Mammary epithelial cell (primary cell): ENCODE results near the gene FYN.

Experiments
- EZH2 ChIP-seq: IDR thresholded peaks from 2 replicates; pipeline ENCODE4 v1.6.1; 2012; ENCODE audit warnings: low read length, inconsistent platforms, borderline replicate concordance
- TF ChIP-seq, protein P1 (sequence below), 2 donors: IDR thresholded peaks in 1 of 2; conservative IDR thresholded peaks in 1 of 2; 2 replicates each; pipeline ENCODE4 v1.5.1; 2011 to 2012; ENCODE audit warnings: inconsistent platforms in 2 of 2, low read length in 2 of 2, mild to moderate bottlenecking in 2 of 2, control low read depth in 1 of 2, low read depth in 1 of 2; ENCODE audit not compliant: insufficient read depth in 1 of 2; ENCODE audit errors: extremely low read depth in 1 of 2

- no peak for TF ChIP-seq EZH2
- TF ChIP-seq, protein P1, sequence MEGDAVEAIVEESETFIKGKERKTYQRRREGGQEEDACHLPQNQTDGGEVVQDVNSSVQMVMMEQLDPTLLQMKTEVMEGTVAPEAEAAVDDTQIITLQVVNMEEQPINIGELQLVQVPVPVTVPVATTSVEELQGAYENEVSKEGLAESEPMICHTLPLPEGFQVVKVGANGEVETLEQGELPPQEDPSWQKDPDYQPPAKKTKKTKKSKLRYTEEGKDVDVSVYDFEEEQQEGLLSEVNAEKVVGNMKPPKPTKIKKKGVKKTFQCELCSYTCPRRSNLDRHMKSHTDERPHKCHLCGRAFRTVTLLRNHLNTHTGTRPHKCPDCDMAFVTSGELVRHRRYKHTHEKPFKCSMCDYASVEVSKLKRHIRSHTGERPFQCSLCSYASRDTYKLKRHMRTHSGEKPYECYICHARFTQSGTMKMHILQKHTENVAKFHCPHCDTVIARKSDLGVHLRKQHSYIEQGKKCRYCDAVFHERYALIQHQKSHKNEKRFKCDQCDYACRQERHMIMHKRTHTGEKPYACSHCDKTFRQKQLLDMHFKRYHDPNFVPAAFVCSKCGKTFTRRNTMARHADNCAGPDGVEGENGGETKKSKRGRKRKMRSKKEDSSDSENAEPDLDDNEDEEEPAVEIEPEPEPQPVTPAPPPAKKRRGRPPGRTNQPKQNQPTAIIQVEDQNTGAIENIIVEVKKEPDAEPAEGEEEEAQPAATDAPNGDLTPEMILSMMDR (conservative IDR thresholded peaks at IDR 0.05 in 1 of 2, IDR thresholded peaks at IDR 0.05 in 1 of 2; ENCODE audit: extremely low read depth in 1 of 2, insufficient read depth in 1 of 2, low read depth in 1 of 2, low read length in 2 of 2) = no peak
Observed at GRCh38 chr6:111648100-111648499, 225.2 kb downstream of the FYN start.
